Caco-2 (cell line): ENCODE data around the gene IL1RAPL2. TPM values are rescaled to one million over a fixed set of nuclear protein-coding genes. Genes with fewer than 3 reads are reported as not detected.

Experiments
- BruUV-seq: library from RNA; stranded (reverse); fragments of 400-500 nt; replicated peaks from 2 replicates; lab custom pipeline; 2021; lab: Mats Ljungman, UMichigan
- CTCF ChIA-PET: fragments of 300-600 bp; sonication (Branson Sonifier 250); formaldehyde crosslinking; loops from one replicate; lab custom pipeline; 2022; ENCODE audit warnings: antibody characterized with exemption; lab: Charles Lee
- POLR2A ChIA-PET: fragments of 300-600 bp; sonication (Branson Sonifier 250); formaldehyde crosslinking; loops from one replicate; lab custom pipeline; 2022; ENCODE audit warnings: antibody characterized with exemption; lab: Charles Lee
- DNase-seq, 2 experiments: peaks; one replicate each; pipeline versions ENCODE4 v3.0.0 to v3.0.0-alpha.2; 2020 to 2022
- H3K27me3 ChIP-seq: replicated peaks from 2 replicates; pipeline ENCODE4 v1.6.0; 2011; ENCODE audit warnings: low read length; ENCODE audit not compliant: control insufficient read depth, insufficient read depth
- H3K36me3 ChIP-seq: 2 replicates; pipeline ENCODE4 v1.5.1; 2011; ENCODE audit warnings: low read length; ENCODE audit not compliant: control insufficient read depth, insufficient read depth
- H3K4me1 ChIP-seq: fragments of 250-450 bp; sonication (Bioruptor Pico); 2 replicates; pipeline ENCODE4 v1.5.1; 2020; ENCODE audit warnings: mild to moderate bottlenecking
- H3K4me3 ChIP-seq: 2 replicates; pipeline ENCODE4 v1.5.1; 2011; ENCODE audit warnings: low read depth, mild to moderate bottlenecking, control low read depth, low read length
- H3K9me3 ChIP-seq: fragments of 250-450 bp; sonication (Bioruptor Pico); 2 replicates; pipeline ENCODE4 v1.5.1; 2020; ENCODE audit warnings: mild to moderate bottlenecking, moderate library complexity
- H3K27ac Mint-ChIP-seq: one replicate; pipeline ENCODE4 v1.8.0; 2022; ENCODE audit warnings: mixed read lengths; ENCODE audit not compliant: unreplicated experiment
- H3K27me3 Mint-ChIP-seq: one replicate; pipeline ENCODE4 v1.8.0; 2022; ENCODE audit warnings: mixed read lengths; ENCODE audit not compliant: insufficient read depth, unreplicated experiment
- H3K36me3 Mint-ChIP-seq: one replicate; pipeline ENCODE4 v1.8.0; 2022; ENCODE audit warnings: mild to moderate bottlenecking, mixed read lengths; ENCODE audit not compliant: insufficient read depth, unreplicated experiment
- H3K4me1 Mint-ChIP-seq: one replicate; pipeline ENCODE4 v1.8.0; 2022; ENCODE audit warnings: low read depth, mixed read lengths; ENCODE audit not compliant: unreplicated experiment
- H3K4me3 Mint-ChIP-seq: one replicate; pipeline ENCODE4 v1.8.0; 2022; ENCODE audit warnings: mild to moderate bottlenecking, moderate library complexity, mixed read lengths; ENCODE audit not compliant: unreplicated experiment
- H3K9me3 Mint-ChIP-seq: one replicate; pipeline ENCODE4 v1.8.0; 2022; ENCODE audit warnings: mixed read lengths; ENCODE audit not compliant: unreplicated experiment
- intact Hi-C: fragments of 100-400 bp; cut with micrococcal nuclease; formaldehyde crosslinking; loops from one replicate; pipeline ENCODE4 v1.10.0; 2022; ENCODE audit not compliant: unreplicated experiment
- total RNA-seq: library from RNA; stranded (reverse); gene quantifications from 2 replicates; pipeline ENCODE4 v1.2.3, GENCODE V29; 2022
- TF ChIP-seq, protein P1 (sequence below), 2 experiments: fragments of 200-600 bp in 1 of 2; IDR thresholded peaks; 1 replicate in 1 of 2; 2 replicates in 1 of 2; pipeline versions ENCODE4 v1.5.1 to v1.8.0; 2011 to 2022; ENCODE audit warnings: antibody characterized with exemption in 1 of 2, control low read depth in 1 of 2, inconsistent platforms in 1 of 2, low read depth in 1 of 2, low read length in 1 of 2, mild to moderate bottlenecking in 1 of 2, moderate library complexity in 1 of 2; ENCODE audit not compliant: insufficient read depth in 1 of 2, severe bottlenecking in 1 of 2, unreplicated experiment in 1 of 2

The IL1RAPL2 gene
- total RNA-seq, 1 experiment from 2014 or later: not detected

DNA sequence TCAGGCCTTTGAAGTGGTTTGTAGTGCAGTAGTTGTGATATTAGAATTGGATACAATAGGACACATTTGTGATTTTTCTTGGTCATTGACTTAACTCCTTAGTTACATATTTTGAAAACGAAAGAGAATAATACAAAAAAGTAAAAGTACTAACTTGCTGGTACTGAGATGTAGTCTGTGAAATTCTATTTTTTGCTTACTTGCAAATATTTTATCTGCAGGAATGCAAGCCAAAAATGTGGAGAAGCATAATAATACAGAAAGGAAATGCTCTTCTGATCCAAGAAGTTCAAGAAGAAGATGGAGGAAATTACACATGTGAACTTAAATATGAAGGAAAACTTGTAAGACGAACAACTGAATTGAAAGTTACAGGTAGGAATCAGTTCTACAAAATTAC is 701.2 kb downstream of the IL1RAPL2 start:
- H3K9me3 ChIP-seq: no peaks in the 10 kb centered on the region
- no peaks in the 10 kb centered on the region for H3K27me3 Mint-ChIP-seq
- no peaks in the 10 kb centered on the region for H3K27me3 ChIP-seq
- H3K4me3 ChIP-seq: no peak overlapping the region
- DNase-seq: no peak
- POLR2A ChIA-PET: no interaction called here
- H3K36me3 ChIP-seq: no peaks in the 10 kb centered on the region
- no peak overlapping the region for H3K4me3 Mint-ChIP-seq
- H3K27ac Mint-ChIP-seq: no peak overlapping the region
- CTCF ChIA-PET: no interaction called here
- intact Hi-C loops: no loop called here
- TF ChIP-seq, protein P1, sequence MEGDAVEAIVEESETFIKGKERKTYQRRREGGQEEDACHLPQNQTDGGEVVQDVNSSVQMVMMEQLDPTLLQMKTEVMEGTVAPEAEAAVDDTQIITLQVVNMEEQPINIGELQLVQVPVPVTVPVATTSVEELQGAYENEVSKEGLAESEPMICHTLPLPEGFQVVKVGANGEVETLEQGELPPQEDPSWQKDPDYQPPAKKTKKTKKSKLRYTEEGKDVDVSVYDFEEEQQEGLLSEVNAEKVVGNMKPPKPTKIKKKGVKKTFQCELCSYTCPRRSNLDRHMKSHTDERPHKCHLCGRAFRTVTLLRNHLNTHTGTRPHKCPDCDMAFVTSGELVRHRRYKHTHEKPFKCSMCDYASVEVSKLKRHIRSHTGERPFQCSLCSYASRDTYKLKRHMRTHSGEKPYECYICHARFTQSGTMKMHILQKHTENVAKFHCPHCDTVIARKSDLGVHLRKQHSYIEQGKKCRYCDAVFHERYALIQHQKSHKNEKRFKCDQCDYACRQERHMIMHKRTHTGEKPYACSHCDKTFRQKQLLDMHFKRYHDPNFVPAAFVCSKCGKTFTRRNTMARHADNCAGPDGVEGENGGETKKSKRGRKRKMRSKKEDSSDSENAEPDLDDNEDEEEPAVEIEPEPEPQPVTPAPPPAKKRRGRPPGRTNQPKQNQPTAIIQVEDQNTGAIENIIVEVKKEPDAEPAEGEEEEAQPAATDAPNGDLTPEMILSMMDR (IDR thresholded peaks at IDR 0.05; ENCODE audit: insufficient read depth in 1 of 2, low read depth in 1 of 2, low read length in 1 of 2, severe bottlenecking in 1 of 2, unreplicated experiment in 1 of 2): no peak
- no peaks in the 10 kb centered on the region for H3K4me1 Mint-ChIP-seq
- H3K4me1 ChIP-seq: no peaks in the 10 kb centered on the region; the same call in 1 of the 2 replicates
- H3K9me3 Mint-ChIP-seq: no peaks in the 10 kb centered on the region
- no peaks in the 10 kb centered on the region for H3K36me3 Mint-ChIP-seq
- no TSS peak for BruUV-seq

DNA sequence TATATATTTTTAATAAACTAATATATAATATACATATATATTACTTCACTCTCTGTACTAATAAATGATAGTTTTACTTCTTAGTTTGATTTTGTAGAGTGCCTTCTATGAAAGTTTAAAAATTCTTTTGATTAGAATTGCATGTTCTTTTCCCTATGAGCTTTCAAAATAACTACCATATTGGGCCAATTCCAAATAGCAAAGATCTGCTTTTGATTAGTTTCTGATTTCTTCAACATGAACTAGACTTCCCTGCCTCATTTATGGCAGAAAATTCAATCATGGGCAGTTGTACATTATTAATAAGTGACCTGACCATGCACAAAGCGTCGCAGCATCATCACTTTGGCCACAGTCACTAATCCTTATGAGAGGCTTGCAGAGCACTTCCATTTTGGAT is 703.4 kb downstream of the IL1RAPL2 start:
- Mint-ChIP-seq H3K4me3 (no peak overlapping the region), H3K27ac (no peak overlapping the region), H3K27me3 (no peaks in the 10 kb centered on the region), H3K4me1 (peaks cover 2% of the 10 kb centered on the region), H3K36me3 (no peaks in the 10 kb centered on the region), H3K9me3 (peaks cover 4% of the 10 kb centered on the region)
- Histone ChIP-seq H3K27me3 (no peaks in the 10 kb centered on the region), H3K9me3 (no peaks in the 10 kb centered on the region), H3K4me1 (peaks cover 15% of the 10 kb centered on the region), H3K4me3 (no peak overlapping the region), H3K36me3 (no peaks in the 10 kb centered on the region)
- TF ChIP-seq, protein P1 (IDR thresholded peaks at IDR 0.05; ENCODE audit: insufficient read depth in 1 of 2, low read depth in 1 of 2, low read length in 1 of 2, severe bottlenecking in 1 of 2, unreplicated experiment in 1 of 2): no peak
- BruUV-seq: no TSS peak
- DNase-seq: no peak
- POLR2A ChIA-PET: no interaction called here
- CTCF ChIA-PET: no interaction called here
- intact Hi-C loops: no loop called here

DNA sequence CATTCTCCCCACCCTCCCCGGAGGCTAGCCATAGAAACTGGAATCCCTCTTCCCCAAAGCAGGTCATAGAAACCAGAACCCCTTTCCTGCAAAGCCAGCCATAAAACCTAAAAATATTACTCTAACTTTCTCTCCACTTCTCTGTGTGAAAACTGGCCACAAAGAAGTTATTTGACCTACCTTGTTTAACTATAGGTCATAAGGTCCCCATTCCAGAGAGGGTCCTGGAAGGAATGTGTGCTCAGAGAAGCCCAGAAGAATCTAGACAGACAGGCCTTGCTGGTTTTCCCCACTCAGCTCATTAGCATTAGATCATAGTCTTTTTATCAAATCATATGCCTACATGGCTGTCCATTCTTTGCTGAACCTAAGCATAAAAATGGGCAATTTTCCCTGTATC is 707.3 kb downstream of the IL1RAPL2 start:
- H3K4me3 Mint-ChIP-seq: peak overlapping the region; percentile 48
- no TSS peak for BruUV-seq
- no peaks in the 10 kb centered on the region for H3K36me3 Mint-ChIP-seq
- no peaks in the 10 kb centered on the region for H3K27me3 Mint-ChIP-seq
- peak overlapping the region; percentile 85 for H3K27ac Mint-ChIP-seq
- DNase-seq: peak; percentile 58 to 59
- TF ChIP-seq, protein P1 (IDR thresholded peaks at IDR 0.05; ENCODE audit: insufficient read depth in 1 of 2, low read depth in 1 of 2, low read length in 1 of 2, severe bottlenecking in 1 of 2, unreplicated experiment in 1 of 2): no peak
- intact Hi-C loops: loop anchor here (1.0 to 10.0 kb wide), 2 partner anchors 42 to 79 kb away; no protein-coding TSS in a partner anchor
- Histone ChIP-seq H3K4me3 (no peak overlapping the region), H3K36me3 (no peaks in the 10 kb centered on the region), H3K9me3 (no peaks in the 10 kb centered on the region), H3K27me3 (no peaks in the 10 kb centered on the region), H3K4me1 (peaks cover 15% of the 10 kb centered on the region)
- ChIA-PET POLR2A (no interaction called here), CTCF (no interaction called here)
- H3K4me1 Mint-ChIP-seq: peaks cover 7% of the 10 kb centered on the region
- peaks cover 10% of the 10 kb centered on the region for H3K9me3 Mint-ChIP-seq
